GM12878 (cell line): ENCODE data around the gene DENND6B. TPM values are rescaled to one million over a fixed set of nuclear protein-coding genes. Genes with fewer than 3 reads are reported as not detected.

Source experiments
- ATAC-seq: fragments of 200-7000 bp; cut with Tn5 transposase; 3 replicates; pipeline ENCODE4 v1.9.1; 2020; ENCODE audit warnings: mild to moderate bottlenecking, moderate library complexity
- BruUV-seq: library from RNA; stranded (reverse); fragments of 400-500 nt; replicated peaks from 2 replicates; lab custom pipeline; 2021; lab: Mats Ljungman, UMichigan
- CTCF ChIA-PET: fragments of 300-600 bp; sonication (Branson Sonifier 250); formaldehyde crosslinking; extraction: SDS; loops from one replicate; lab custom pipeline; 2021; ENCODE audit warnings: inconsistent platforms; lab: Yijun Ruan, JAX
- POLR2A ChIA-PET: fragments of 350-600 bp; formaldehyde crosslinking; extraction: SDS; loops from one replicate; lab custom pipeline; 2021; ENCODE audit warnings: inconsistent platforms; lab: Charles Lee
- RAD21 ChIA-PET: fragments of 300-600 bp; sonication (Branson Sonifier 250); formaldehyde crosslinking; loops from one replicate; lab custom pipeline; 2023; ENCODE audit warnings: antibody characterized with exemption; ENCODE audit not compliant: unreplicated experiment; lab: Charles Lee
- SMC1A ChIA-PET: fragments of 300-600 bp; sonication (Branson Sonifier 250); formaldehyde crosslinking; loops from one replicate; lab custom pipeline; 2023; ENCODE audit not compliant: unreplicated experiment, uncharacterized antibody; lab: Charles Lee
- DNase-seq: peaks from one replicate; pipeline ENCODE4 v3.0.0-alpha.2; 2011; ENCODE audit warnings: low read depth, low spot score
- FAIRE-seq: peaks from 3 replicates; lab custom pipeline; 2011; peaks lifted over from hg19 to GRCh38; lab: Jason Lieb, UNC
- H2AFZ ChIP-seq: 2 replicates; pipeline ENCODE4 v1.6.0; 2011; ENCODE audit warnings: low read depth, low read length, control low read depth; ENCODE audit not compliant: control insufficient read depth
- H3K27ac ChIP-seq: 2 replicates; pipeline ENCODE4 v1.5.1; 2011; ENCODE audit warnings: control low read depth; ENCODE audit not compliant: control insufficient read depth, insufficient read depth
- H3K27me3 ChIP-seq, 2 experiments: replicated peaks in 1 of 2; 2 replicates each; pipeline versions ENCODE4 v1.6.0 to v1.6.1; 2011; ENCODE audit warnings: low read length in 1 of 2; ENCODE audit not compliant: control insufficient read depth in 2 of 2, insufficient read depth in 2 of 2
- H3K36me3 ChIP-seq, 2 experiments: 2 replicates each; pipeline ENCODE4 v1.5.1; 2011; ENCODE audit warnings: low read length in 1 of 2; ENCODE audit not compliant: control insufficient read depth in 2 of 2, insufficient read depth in 2 of 2
- H3K4me1 ChIP-seq: 2 replicates; pipeline ENCODE4 v1.6.1; 2011; ENCODE audit warnings: mild to moderate bottlenecking, low read length, moderate library complexity, mixed read lengths; ENCODE audit not compliant: control insufficient read depth, insufficient read depth
- H3K4me2 ChIP-seq: 2 replicates; pipeline ENCODE4 v1.6.0; 2011; ENCODE audit warnings: control low read depth; ENCODE audit not compliant: control insufficient read depth, insufficient read depth
- H3K4me3 ChIP-seq: fragments of 200-600 bp; sonication (generic); 2 replicates; pipeline ENCODE4 v1.5.1; 2016
- H3K79me2 ChIP-seq: 2 replicates; pipeline ENCODE4 v1.6.0; 2011; ENCODE audit warnings: low read length; ENCODE audit not compliant: control insufficient read depth, insufficient read depth
- H3K9ac ChIP-seq: 2 replicates; pipeline ENCODE4 v1.8.0; 2011; ENCODE audit warnings: low read length, control low read depth, mixed read lengths; ENCODE audit not compliant: control insufficient read depth, insufficient read depth
- H3K9me3 ChIP-seq: replicated peaks from 3 replicates; pipeline ENCODE4 v1.5.1; 2011; ENCODE audit warnings: mild to moderate bottlenecking, low read length; ENCODE audit not compliant: control insufficient read depth, insufficient read depth
- H4K20me1 ChIP-seq: 2 replicates; pipeline ENCODE4 v1.6.0; 2011; ENCODE audit not compliant: control insufficient read depth, insufficient read depth
- ATF3 ChIP-seq: IDR thresholded peaks from 2 replicates; pipeline ENCODE4 v1.6.1; 2011; ENCODE audit warnings: low read depth, mild to moderate bottlenecking, low read length, moderate library complexity, borderline replicate concordance; ENCODE audit errors: extremely low read depth
- NR2F1 ChIP-seq: fragments of 450-650 bp; conservative IDR thresholded peaks from 2 replicates; pipeline ENCODE4 v1.6.1; 2017; ENCODE audit warnings: mild to moderate bottlenecking
- PBX3 ChIP-seq: IDR thresholded peaks from 2 replicates; pipeline ENCODE4 v1.6.1; 2011; ENCODE audit warnings: mild to moderate bottlenecking, low read depth, low read length, moderate library complexity; ENCODE audit not compliant: insufficient replicate concordance
- RELB ChIP-seq: fragments of 450-650 bp; IDR thresholded peaks from 2 replicates; pipeline ENCODE4 v1.6.1; 2017; ENCODE audit warnings: low read depth, mild to moderate bottlenecking, moderate library complexity
- SUPT20H ChIP-seq: IDR thresholded peaks from 2 replicates; pipeline ENCODE4 v1.6.1; 2011; ENCODE audit warnings: low read depth, mild to moderate bottlenecking, low read length, moderate library complexity, borderline replicate concordance; ENCODE audit not compliant: control insufficient read depth
- YY1 ChIP-seq: IDR thresholded peaks from 2 replicates; pipeline ENCODE4 v1.6.1; 2011; ENCODE audit warnings: low read depth, mild to moderate bottlenecking, low read length
- WGBS: methylation state at CpG from one replicate; pipeline ENCODE4 v1.1.6; 2016; ENCODE audit warnings: low lambda C conversion rate; ENCODE audit not compliant: insufficient replicate concordance, insufficient coverage; ENCODE audit errors: missing lambda C conversion rate; 5-methylcytosine and 5-hydroxymethylcytosine counted together
- in situ Hi-C: fragments of 300-500 bp; cut with MboI; formaldehyde crosslinking; loops from 9 replicates; pipeline ENCODE4 v1.14.3; 2018; ENCODE audit warnings: mixed read lengths
- intact Hi-C: fragments of 100-400 bp; cut with micrococcal nuclease; formaldehyde crosslinking; loops from one replicate; pipeline ENCODE4 v1.14.2; 2022; ENCODE audit not compliant: unreplicated experiment
- polyA plus RNA-seq, 11 experiments: library from polyadenylated mRNA; depleted of rRNA in 4 of 11; unstranded in 6 of 11; stranded (reverse) in 5 of 11; fragments of >200 nt; fragmentation: Nextera tagmentation in 4 of 11; fragmentation: Illumina TruSeq in 1 of 11; extraction: Ambion mirVana in 4 of 11; extraction: Trizol in 1 of 11; gene quantifications; 1 replicate in 1 of 11; 2 replicates in 10 of 11; pipeline versions ENCODE4 v1.2.1 to v1.2.3, GENCODE V29; 2011 to 2016; ENCODE audit warnings: inconsistent platforms in 2 of 11, missing spikeins in 2 of 11, low read depth in 1 of 11
- total RNA-seq, 4 experiments: library from RNA; depleted of rRNA in 3 of 4; stranded (reverse); fragments of >200 nt in 3 of 4; fragmentation: Illumina TruSeq in 1 of 4; extraction: Trizol in 1 of 4; gene quantifications; 2 replicates each; pipeline versions ENCODE4 v1.2.1 to v1.2.3, GENCODE V29; 2013 to 2021

DENND6B gene
- total and polyA plus RNA-seq, 10 of the 15 experiments (the other 5 are each of a cell fraction or from before 2014, with no cell fraction given) = 0.72 to 11.3 (median 6.2) TPM

- Histone ChIP-seq H3K27me3 (no peaks in the 10 kb centered on the region), H4K20me1 (no peaks in the 10 kb centered on the region), H2AFZ (no peak overlapping the region), H3K27ac (no peak overlapping the region), H3K36me3 (no peaks in the 10 kb centered on the region), H3K9ac (no peak overlapping the region), H3K4me2 (no peak overlapping the region), H3K79me2 (no peaks in the 10 kb centered on the region), H3K9me3 (no peaks in the 10 kb centered on the region), H3K4me1 (peaks cover 2% of the 10 kb centered on the region), H3K4me3 (no peak overlapping the region)
- POLR2A ChIA-PET = no interaction called here
- RAD21 ChIA-PET = interaction anchor here (0.5 kb wide), 1 partner anchor 11 kb away, joined by 4 read pairs; no protein-coding TSS in a partner anchor
- no TSS peak for BruUV-seq
- no peak for TF ChIP-seq YY1
- no peak for TF ChIP-seq PBX3
- TF ChIP-seq RELB = no peak
- no peak for TF ChIP-seq NR2F1
- no peak for TF ChIP-seq ATF3
- TF ChIP-seq SUPT20H = no peak
- WGBS = 79% methylated on average over 10 of the region's 10 CpGs
- ATAC-seq (no peak), DNase-seq (no peak), FAIRE-seq (no peak)
- SMC1A ChIA-PET = no interaction called here
- in situ Hi-C loops (no loop called here), intact Hi-C loops (no loop called here)
- CTCF ChIA-PET = interaction anchor here (1.8 kb wide), 1 partner anchor 45 kb away, joined by 4 read pairs; no protein-coding TSS in a partner anchor
Measured at GRCh38 chr22:50320671-50321325, 6.0 kb downstream of the DENND6B start.
